ENCODE data around the gene SLC8A1. TPM values are rescaled to one million over a fixed set of nuclear protein-coding genes. Genes with fewer than 3 reads are reported as not detected.

SLC8A1 gene
- total RNA-seq, 4 donors from 2014 or later = 22.8 to 65.5 (median 42.0) TPM

DNA sequence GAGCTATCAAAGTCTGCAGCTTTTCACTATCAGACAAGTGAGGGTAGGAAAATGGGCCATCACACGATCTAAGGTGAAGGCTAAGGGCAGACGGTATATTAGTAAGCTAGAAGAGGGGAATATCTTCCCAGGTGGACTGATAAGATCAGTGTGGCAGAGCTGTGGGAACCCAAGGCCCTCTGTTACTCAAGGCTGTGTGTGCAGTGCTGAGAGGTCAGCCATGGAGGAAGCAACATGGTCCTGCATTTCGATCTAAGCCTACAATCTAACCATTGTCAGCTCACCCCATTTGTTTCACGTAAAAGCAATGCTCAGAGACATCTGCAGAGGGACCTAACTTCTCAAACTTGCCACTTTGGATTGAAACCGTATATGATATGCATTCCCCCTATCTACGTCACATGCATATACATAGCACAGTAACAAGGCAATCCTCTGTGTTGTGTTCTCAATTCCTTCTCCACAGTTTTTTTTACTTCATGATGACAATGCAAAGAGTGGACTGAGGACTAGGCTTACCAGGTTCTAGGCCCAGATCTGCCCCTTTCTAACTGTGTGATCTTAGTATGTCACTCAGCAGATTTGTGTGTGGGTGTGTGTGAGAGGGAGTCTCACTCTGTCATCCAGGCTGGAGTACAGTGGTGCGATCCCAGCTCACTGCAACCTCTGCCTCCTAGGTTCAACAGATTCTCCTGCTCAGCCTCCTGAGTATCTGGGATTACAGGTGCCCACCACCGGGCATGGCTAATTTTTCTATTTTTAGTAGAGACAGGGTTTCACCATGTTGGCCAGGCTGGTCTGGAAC lies 45.2 kb downstream of the SLC8A1 start:
- H3K4me3 ChIP-seq = no peak overlapping the region
- in situ Hi-C loops (cut with MboI; ENCODE audit: low pct_ligation_motif_present in 1 of 4, low pct_unique_long_range_greater_than_20kb in 1 of 4, low sequenced_read_pairs in 3 of 4) = no loop called here
- H3K9me3 ChIP-seq = no peaks in the 10 kb centered on the region
- H3K4me1 ChIP-seq = no peaks in the 10 kb centered on the region
- H3K36me3 ChIP-seq = no peaks in the 10 kb centered on the region
- H3K27me3 ChIP-seq = no peaks in the 10 kb centered on the region
- DNase-seq = no peak
- no peak overlapping the region for H3K27ac ChIP-seq
- WGBS, 2 donors (ENCODE audit: low coverage in 1 of 2) = 81 to 85% methylated on average over 6 to 8 of the region's 8 CpGs
- TF ChIP-seq POLR2A (IDR thresholded peaks at IDR 0.05) = no peak
- TF ChIP-seq, protein P1, sequence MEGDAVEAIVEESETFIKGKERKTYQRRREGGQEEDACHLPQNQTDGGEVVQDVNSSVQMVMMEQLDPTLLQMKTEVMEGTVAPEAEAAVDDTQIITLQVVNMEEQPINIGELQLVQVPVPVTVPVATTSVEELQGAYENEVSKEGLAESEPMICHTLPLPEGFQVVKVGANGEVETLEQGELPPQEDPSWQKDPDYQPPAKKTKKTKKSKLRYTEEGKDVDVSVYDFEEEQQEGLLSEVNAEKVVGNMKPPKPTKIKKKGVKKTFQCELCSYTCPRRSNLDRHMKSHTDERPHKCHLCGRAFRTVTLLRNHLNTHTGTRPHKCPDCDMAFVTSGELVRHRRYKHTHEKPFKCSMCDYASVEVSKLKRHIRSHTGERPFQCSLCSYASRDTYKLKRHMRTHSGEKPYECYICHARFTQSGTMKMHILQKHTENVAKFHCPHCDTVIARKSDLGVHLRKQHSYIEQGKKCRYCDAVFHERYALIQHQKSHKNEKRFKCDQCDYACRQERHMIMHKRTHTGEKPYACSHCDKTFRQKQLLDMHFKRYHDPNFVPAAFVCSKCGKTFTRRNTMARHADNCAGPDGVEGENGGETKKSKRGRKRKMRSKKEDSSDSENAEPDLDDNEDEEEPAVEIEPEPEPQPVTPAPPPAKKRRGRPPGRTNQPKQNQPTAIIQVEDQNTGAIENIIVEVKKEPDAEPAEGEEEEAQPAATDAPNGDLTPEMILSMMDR (IDR thresholded peaks at IDR 0.05) = no peak
- no peak for TF ChIP-seq EP300 (IDR thresholded peaks at IDR 0.05; ENCODE audit: low read depth)
- TF ChIP-seq POLR2AphosphoS5 (IDR thresholded peaks at IDR 0.05) = no peak
- intact Hi-C loops (cut with DNase I; ENCODE audit: low total_unique reads) = no loop called here

DNA sequence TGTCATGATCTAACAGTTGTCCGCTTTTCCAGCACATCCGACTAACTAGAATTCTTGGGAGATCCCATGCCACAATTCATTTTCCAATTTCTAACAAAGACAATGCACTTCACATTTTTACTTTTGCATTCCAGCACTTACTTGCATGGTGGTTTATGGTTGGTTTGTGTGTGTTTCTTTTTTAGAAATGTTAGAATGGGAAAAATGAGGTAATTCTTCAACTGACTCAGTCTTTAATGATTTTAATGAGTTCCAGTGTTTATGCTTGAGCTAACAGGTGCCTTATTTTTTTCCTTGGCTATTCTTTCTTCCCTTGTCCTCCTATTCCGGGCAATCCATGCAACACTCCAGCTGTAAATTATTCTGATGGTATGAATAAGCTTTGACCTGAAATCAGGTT lies 46.4 kb downstream of the SLC8A1 start:
- in situ Hi-C loops (cut with MboI; ENCODE audit: low pct_ligation_motif_present in 1 of 4, low pct_unique_long_range_greater_than_20kb in 1 of 4, low sequenced_read_pairs in 3 of 4) = no loop called here
- H3K4me3 ChIP-seq = no peak overlapping the region
- no peaks in the 10 kb centered on the region for H3K27me3 ChIP-seq
- TF ChIP-seq EP300 (IDR thresholded peaks at IDR 0.05; ENCODE audit: low read depth) (no peak), POLR2AphosphoS5 (IDR thresholded peaks at IDR 0.05) (no peak), POLR2A (IDR thresholded peaks at IDR 0.05) (no peak)
- TF ChIP-seq, protein P1 (IDR thresholded peaks at IDR 0.05) = no peak
- DNase-seq = no peak
- intact Hi-C loops (cut with DNase I; ENCODE audit: low total_unique reads) = no loop called here
- no peaks in the 10 kb centered on the region for H3K36me3 ChIP-seq
- H3K4me1 ChIP-seq = peaks cover 0 to 5% (median 0%) of the 10 kb centered on the region in 4 donors
- 78 to 83% methylated on average over 3 of the region's 3 CpGs for WGBS, 2 donors (ENCODE audit: low coverage in 1 of 2)
- no peaks in the 10 kb centered on the region for H3K9me3 ChIP-seq
- H3K27ac ChIP-seq = no peak overlapping the region

DNA sequence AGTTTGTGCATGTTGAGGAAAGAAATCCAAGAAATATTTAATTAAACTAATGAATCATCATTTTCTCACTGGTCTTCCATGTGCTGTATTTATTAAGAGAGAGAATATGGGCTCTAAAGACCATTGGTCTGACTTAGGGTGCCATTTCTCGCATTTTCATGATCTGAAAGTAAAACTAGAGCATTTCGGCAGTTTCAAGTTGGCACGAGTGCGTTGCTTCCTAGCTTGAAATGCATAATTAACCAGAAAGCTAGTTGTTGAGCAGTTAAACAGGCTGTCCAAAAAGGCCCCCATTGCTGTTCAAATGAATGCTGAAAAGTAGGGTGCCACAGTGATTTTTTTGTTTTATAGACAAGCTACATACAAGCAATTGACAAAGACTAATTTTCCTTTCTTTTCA lies 47.4 kb downstream of the SLC8A1 start:
- TF ChIP-seq POLR2AphosphoS5 (IDR thresholded peaks at IDR 0.05) = no peak
- no peak for TF ChIP-seq EP300 (IDR thresholded peaks at IDR 0.05; ENCODE audit: low read depth)
- TF ChIP-seq, protein P1 (IDR thresholded peaks at IDR 0.05) = no peak
- no peak for TF ChIP-seq POLR2A (IDR thresholded peaks at IDR 0.05)
- Histone ChIP-seq H3K4me1 (peaks cover 0 to 8% (median 0%) of the 10 kb centered on the region in 4 donors), H3K27ac (no peak overlapping the region), H3K4me3 (no peak overlapping the region), H3K27me3 (no peaks in the 10 kb centered on the region), H3K9me3 (no peaks in the 10 kb centered on the region), H3K36me3 (no peaks in the 10 kb centered on the region)
- DNase-seq = no peak
- intact Hi-C loops (cut with DNase I; ENCODE audit: low total_unique reads) (no loop called here), in situ Hi-C loops (cut with MboI; ENCODE audit: low pct_ligation_motif_present in 1 of 4, low pct_unique_long_range_greater_than_20kb in 1 of 4, low sequenced_read_pairs in 3 of 4) (no loop called here)
- WGBS, 2 donors (ENCODE audit: low coverage in 1 of 2) = 78 to 82% methylated on average over 4 of the region's 4 CpGs

DNA sequence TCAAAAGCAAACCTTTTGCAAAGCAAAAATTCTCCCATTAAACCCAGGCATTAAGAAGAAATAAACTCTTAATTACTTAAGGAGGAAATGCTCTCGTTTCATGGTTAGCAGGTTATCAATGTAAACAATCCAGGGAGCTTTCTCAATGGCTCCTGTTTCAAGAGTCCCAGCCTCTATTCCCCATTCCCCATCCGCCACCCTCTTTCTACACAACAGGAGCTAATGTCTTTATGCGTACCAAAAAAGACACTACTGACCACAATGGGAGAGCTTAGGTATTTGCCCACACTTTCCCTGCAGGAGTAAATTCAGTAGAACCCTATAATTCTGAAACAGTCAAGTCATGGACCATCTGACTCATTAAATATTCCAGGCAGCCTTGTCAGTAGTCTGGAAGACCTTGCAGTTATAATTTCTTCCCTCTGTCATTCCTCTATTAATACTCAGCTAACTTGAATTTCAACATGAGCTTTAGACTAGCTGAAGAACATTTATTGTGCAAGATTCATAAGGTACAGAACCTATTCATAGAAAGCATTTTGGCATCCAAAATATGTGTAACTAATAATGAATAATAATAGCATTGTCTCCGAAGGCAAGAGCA lies 48.6 kb downstream of the SLC8A1 start:
- intact Hi-C loops (cut with DNase I; ENCODE audit: low total_unique reads) (no loop called here), in situ Hi-C loops (cut with MboI; ENCODE audit: low pct_ligation_motif_present in 1 of 4, low pct_unique_long_range_greater_than_20kb in 1 of 4, low sequenced_read_pairs in 3 of 4) (no loop called here)
- Histone ChIP-seq H3K9me3 (no peaks in the 10 kb centered on the region), H3K27ac (no peak overlapping the region), H3K27me3 (no peaks in the 10 kb centered on the region), H3K36me3 (no peaks in the 10 kb centered on the region), H3K4me3 (no peak overlapping the region), H3K4me1 (peaks cover 0 to 8% (median 0%) of the 10 kb centered on the region in 4 donors)
- TF ChIP-seq POLR2A (IDR thresholded peaks at IDR 0.05) (no peak), POLR2AphosphoS5 (IDR thresholded peaks at IDR 0.05) (no peak)
- no peak for DNase-seq
- WGBS, 2 donors (ENCODE audit: low coverage in 1 of 2) = 68 to 77% methylated on average over 4 of the region's 4 CpGs
